WTC11 (cell line): ENCODE results near the gene SH2D5. TPM values are rescaled to one million over a fixed set of nuclear protein-coding genes. Genes with fewer than 3 reads are reported as not detected.

Experiments
- ATAC-seq: fragments of 200-7000 bp; cut with Tn5 transposase; 2 replicates; pipeline ENCODE4 v1.10.0; 2021; ENCODE audit warnings: mild to moderate bottlenecking, moderate library complexity
- CTCF ChIA-PET: fragments of 300-600 bp; sonication (Branson Sonifier 250); formaldehyde crosslinking; loops from one replicate; lab custom pipeline; 2021; ENCODE audit warnings: antibody characterized with exemption; lab: Charles Lee
- POLR2A ChIA-PET: fragments of 350-600 bp; sonication (Branson Sonifier 250); formaldehyde crosslinking; loops from one replicate; lab custom pipeline; 2021; ENCODE audit warnings: antibody characterized with exemption; lab: Charles Lee
- DNase-seq: peaks from one replicate; pipeline ENCODE4 v3.0.0; 2021; ENCODE audit warnings: low spot score
- H3K27ac Mint-ChIP-seq: 2 replicates; pipeline ENCODE4 v1.8.0; 2021; ENCODE audit warnings: mixed read lengths
- H3K27me3 Mint-ChIP-seq: 2 replicates; pipeline ENCODE4 v1.8.0; 2021; ENCODE audit warnings: low read depth, mild to moderate bottlenecking, moderate library complexity, mixed read lengths
- H3K36me3 Mint-ChIP-seq: 2 replicates; pipeline ENCODE4 v1.8.0; 2021; ENCODE audit warnings: mixed read lengths
- H3K4me1 Mint-ChIP-seq: 2 replicates; pipeline ENCODE4 v1.8.0; 2022; ENCODE audit warnings: mixed read lengths
- H3K4me3 Mint-ChIP-seq: 2 replicates; pipeline ENCODE4 v1.8.0; 2021; ENCODE audit warnings: mild to moderate bottlenecking, moderate library complexity, mixed read lengths
- H3K9me3 Mint-ChIP-seq: 2 replicates; pipeline ENCODE4 v1.8.0; 2021; ENCODE audit warnings: mixed read lengths
- ATF6 ChIP-seq: sonication (generic); formaldehyde crosslinking; IDR thresholded peaks from 2 replicates; pipeline ENCODE4 v1.8.1; 2023; ENCODE audit warnings: mild to moderate bottlenecking, missing genetic modification reagents
- CREM ChIP-seq: sonication (generic); formaldehyde crosslinking; IDR thresholded peaks from 2 replicates; pipeline ENCODE4 v1.8.1; 2022; ENCODE audit warnings: mild to moderate bottlenecking, missing genetic modification reagents, moderate library complexity
- FOXK1 ChIP-seq: sonication (generic); formaldehyde crosslinking; IDR thresholded peaks from 2 replicates; pipeline ENCODE4 v1.8.0; 2022; ENCODE audit warnings: mild to moderate bottlenecking, moderate library complexity, missing genetic modification reagents
- FOXP1 ChIP-seq: sonication (generic); formaldehyde crosslinking; IDR thresholded peaks from 2 replicates; pipeline ENCODE4 v1.8.0; 2022; ENCODE audit warnings: missing genetic modification reagents, mild to moderate bottlenecking, moderate library complexity, borderline replicate concordance
- GABPB1 ChIP-seq: sonication (generic); formaldehyde crosslinking; IDR thresholded peaks from 2 replicates; pipeline ENCODE4 v1.8.1; 2023; ENCODE audit warnings: mild to moderate bottlenecking, missing genetic modification reagents
- MLX ChIP-seq: sonication (generic); formaldehyde crosslinking; IDR thresholded peaks from 2 replicates; pipeline ENCODE4 v1.8.1; 2023; ENCODE audit warnings: mild to moderate bottlenecking, missing genetic modification reagents, moderate library complexity
- NFATC4 ChIP-seq: fragments of 250-450 bp; sonication (Bioruptor Pico); IDR thresholded peaks from 2 replicates; pipeline ENCODE4 v1.9.0; 2021; ENCODE audit warnings: mild to moderate bottlenecking
- NR1H2 ChIP-seq: sonication (generic); formaldehyde crosslinking; IDR thresholded peaks from 2 replicates; pipeline ENCODE4 v1.9.0; 2021; ENCODE audit warnings: mild to moderate bottlenecking, moderate library complexity, missing genetic modification reagents
- OVOL2 ChIP-seq: fragments of 250-450 bp; sonication (Bioruptor Pico); IDR thresholded peaks from 2 replicates; pipeline ENCODE4 v1.9.0; 2021; ENCODE audit warnings: mild to moderate bottlenecking, borderline replicate concordance
- PRRX2 ChIP-seq: fragments of 250-450 bp; sonication (Bioruptor Pico); IDR thresholded peaks from 2 replicates; pipeline ENCODE4 v1.8.0; 2021; ENCODE audit warnings: mild to moderate bottlenecking
- SMAD3 ChIP-seq: sonication (generic); formaldehyde crosslinking; IDR thresholded peaks from 2 replicates; pipeline ENCODE4 v1.8.0; 2022; ENCODE audit warnings: missing genetic modification reagents, mild to moderate bottlenecking, borderline replicate concordance
- TCF7 ChIP-seq: sonication (generic); formaldehyde crosslinking; IDR thresholded peaks from 2 replicates; pipeline ENCODE4 v1.8.0; 2022; ENCODE audit warnings: mild to moderate bottlenecking, low read depth, missing genetic modification reagents, moderate library complexity
- TEAD4 ChIP-seq: sonication (generic); formaldehyde crosslinking; IDR thresholded peaks from 2 replicates; pipeline ENCODE4 v1.8.0; 2022; ENCODE audit warnings: mild to moderate bottlenecking, missing genetic modification reagents
- USF2 ChIP-seq: sonication (generic); formaldehyde crosslinking; IDR thresholded peaks from 2 replicates; pipeline ENCODE4 v1.8.1; 2023; ENCODE audit warnings: mild to moderate bottlenecking, missing genetic modification reagents, moderate library complexity
- ZNF317 ChIP-seq: sonication (generic); formaldehyde crosslinking; IDR thresholded peaks from 2 replicates; pipeline ENCODE4 v1.8.1; 2023; ENCODE audit warnings: low read depth, mild to moderate bottlenecking, moderate library complexity, missing genetic modification reagents, borderline replicate concordance
- ZNF416 ChIP-seq: fragments of 250-450 bp; sonication (Bioruptor Pico); IDR thresholded peaks from 2 replicates; pipeline ENCODE4 v1.9.0; 2021; ENCODE audit warnings: mild to moderate bottlenecking, inconsistent platforms
- ZNF423 ChIP-seq: fragments of 250-450 bp; sonication (Bioruptor Pico); IDR thresholded peaks from 2 replicates; pipeline ENCODE4 v2.1.2; 2022; ENCODE audit warnings: mild to moderate bottlenecking, moderate library complexity
- ZNF425 ChIP-seq: fragments of 250-450 bp; sonication (Bioruptor Pico); conservative IDR thresholded peaks from 2 replicates; pipeline ENCODE4 v1.9.0; 2021; ENCODE audit warnings: mild to moderate bottlenecking
- ZNF512 ChIP-seq: sonication (generic); formaldehyde crosslinking; IDR thresholded peaks from 2 replicates; pipeline ENCODE4 v1.8.1; 2022; ENCODE audit warnings: missing genetic modification reagents, borderline replicate concordance
- total RNA-seq: library from RNA; stranded (reverse); gene quantifications from 3 replicates; pipeline ENCODE4 v1.2.3, GENCODE V29; 2021

Gene SH2D5
- total RNA-seq, 1 experiment from 2014 or later = 13.8 TPM

GRCh38 chr1:20742671-20743070 lies 10.2 kb upstream of the SH2D5 start:
- DNase-seq (no peak), ATAC-seq (no peak)
- CTCF ChIA-PET = no interaction called here
- Mint-ChIP-seq H3K9me3 (no peaks in the 10 kb centered on the region), H3K4me3 (no peak overlapping the region), H3K27me3 (no peaks in the 10 kb centered on the region), H3K4me1 (no peaks in the 10 kb centered on the region), H3K27ac (no peak overlapping the region), H3K36me3 (peaks cover 45% of the 10 kb centered on the region)
- TF ChIP-seq ZNF317 (CRISPR knock-in tag) (no peak), ZNF512 (CRISPR knock-in tag) (no peak), OVOL2 (CRISPR knock-in tag) (no peak), TEAD4 (CRISPR knock-in tag) (no peak), ATF6 (no peak), ZNF423 (no peak), ZNF425 (CRISPR knock-in tag) (no peak), FOXP1 (CRISPR knock-in tag) (no peak), FOXK1 (CRISPR knock-in tag) (no peak), NFATC4 (CRISPR knock-in tag) (no peak), PRRX2 (CRISPR knock-in tag) (no peak), TCF7 (CRISPR knock-in tag) (no peak), GABPB1 (no peak), CREM (CRISPR knock-in tag) (no peak)
- POLR2A ChIA-PET = no interaction called here

GRCh38 chr1:20740781-20741180 lies 8.3 kb upstream of the SH2D5 start:
- ChIA-PET CTCF (interaction anchor here (1.8 kb wide), 1 partner anchor 44 kb away, joined by 7 read pairs; no protein-coding TSS in a partner anchor), POLR2A (no interaction called here)
- no peaks in the 10 kb centered on the region for H3K4me1 Mint-ChIP-seq
- no peak for TF ChIP-seq SMAD3 (CRISPR knock-in tag)
- no peak for TF ChIP-seq PRRX2 (CRISPR knock-in tag)
- no peak for TF ChIP-seq ZNF425 (CRISPR knock-in tag)
- TF ChIP-seq NR1H2 (CRISPR knock-in tag) = no peak
- no peak for TF ChIP-seq TCF7 (CRISPR knock-in tag)
- TF ChIP-seq MLX (CRISPR knock-in tag) = no peak
- no peak for TF ChIP-seq USF2 (CRISPR knock-in tag)
- TF ChIP-seq ZNF416 (CRISPR knock-in tag) = no peak
- no peak overlapping the region for H3K27ac Mint-ChIP-seq
- H3K4me3 Mint-ChIP-seq = no peak overlapping the region
- H3K27me3 Mint-ChIP-seq = peaks cover 3% of the 10 kb centered on the region
- DNase-seq (no peak), ATAC-seq (no peak)
- peaks cover 31% of the 10 kb centered on the region for H3K36me3 Mint-ChIP-seq
- no peaks in the 10 kb centered on the region for H3K9me3 Mint-ChIP-seq
